Endothelial cell (in vitro differentiated cells): ENCODE results near the gene TUBG1. TPM values are rescaled to one million over a fixed set of nuclear protein-coding genes. Genes with fewer than 3 reads are reported as not detected.

Experiments
- DNase-seq: peaks from one replicate; pipeline ENCODE4 v3.0.0; 2021; ENCODE audit warnings: low spot score
- H3K27ac Mint-ChIP-seq: one replicate; pipeline ENCODE4 v1.8.0; 2021; ENCODE audit warnings: mixed read lengths, inconsistent platforms; ENCODE audit not compliant: unreplicated experiment
- H3K27me3 Mint-ChIP-seq: one replicate; pipeline ENCODE4 v1.8.0; 2021; ENCODE audit warnings: mild to moderate bottlenecking, moderate library complexity, mixed read lengths, inconsistent platforms; ENCODE audit not compliant: unreplicated experiment
- H3K36me3 Mint-ChIP-seq: one replicate; pipeline ENCODE4 v1.8.0; 2021; ENCODE audit warnings: mild to moderate bottlenecking, low read depth, mixed read lengths, inconsistent platforms; ENCODE audit not compliant: unreplicated experiment
- H3K4me1 Mint-ChIP-seq: one replicate; pipeline ENCODE4 v1.8.0; 2021; ENCODE audit warnings: mild to moderate bottlenecking, mixed read lengths, inconsistent platforms; ENCODE audit not compliant: unreplicated experiment
- H3K4me3 Mint-ChIP-seq: one replicate; pipeline ENCODE4 v1.8.0; 2021; ENCODE audit warnings: mild to moderate bottlenecking, mixed read lengths, inconsistent platforms; ENCODE audit not compliant: unreplicated experiment
- H3K9me3 Mint-ChIP-seq: one replicate; pipeline ENCODE4 v1.8.0; 2021; ENCODE audit warnings: mixed read lengths, inconsistent platforms; ENCODE audit not compliant: unreplicated experiment
- total RNA-seq: library from RNA; stranded (reverse); fragmentation: NEBNext Ultra II Directional; extraction: Animal tissue kit (Norgen Biotek cat#: 25700); gene quantifications from one replicate; pipeline ENCODE4 v1.2.1, GENCODE V29; 2021; ENCODE audit not compliant: unreplicated experiment
- TF ChIP-seq, protein P1 (sequence below): fragments of 200-600 bp; sonication (generic); IDR thresholded peaks from one replicate; pipeline ENCODE4 v1.5.0; 2021; ENCODE audit warnings: antibody characterized with exemption; ENCODE audit not compliant: unreplicated experiment

Gene TUBG1
- total RNA-seq, 1 donor from 2014 or later, result 54.5 TPM

GRCh38 chr17:42573095-42573494 lies 36.4 kb upstream of the TUBG1 start:
- Mint-ChIP-seq H3K27me3 (peaks cover 10% of the 10 kb centered on the region), H3K36me3 (peaks cover 54% of the 10 kb centered on the region), H3K9me3 (no peaks in the 10 kb centered on the region), H3K4me1 (peaks cover 32% of the 10 kb centered on the region), H3K4me3 (peak overlapping the region; percentile 24), H3K27ac (no peak overlapping the region)
- DNase-seq, result no peak
- TF ChIP-seq, protein P1, sequence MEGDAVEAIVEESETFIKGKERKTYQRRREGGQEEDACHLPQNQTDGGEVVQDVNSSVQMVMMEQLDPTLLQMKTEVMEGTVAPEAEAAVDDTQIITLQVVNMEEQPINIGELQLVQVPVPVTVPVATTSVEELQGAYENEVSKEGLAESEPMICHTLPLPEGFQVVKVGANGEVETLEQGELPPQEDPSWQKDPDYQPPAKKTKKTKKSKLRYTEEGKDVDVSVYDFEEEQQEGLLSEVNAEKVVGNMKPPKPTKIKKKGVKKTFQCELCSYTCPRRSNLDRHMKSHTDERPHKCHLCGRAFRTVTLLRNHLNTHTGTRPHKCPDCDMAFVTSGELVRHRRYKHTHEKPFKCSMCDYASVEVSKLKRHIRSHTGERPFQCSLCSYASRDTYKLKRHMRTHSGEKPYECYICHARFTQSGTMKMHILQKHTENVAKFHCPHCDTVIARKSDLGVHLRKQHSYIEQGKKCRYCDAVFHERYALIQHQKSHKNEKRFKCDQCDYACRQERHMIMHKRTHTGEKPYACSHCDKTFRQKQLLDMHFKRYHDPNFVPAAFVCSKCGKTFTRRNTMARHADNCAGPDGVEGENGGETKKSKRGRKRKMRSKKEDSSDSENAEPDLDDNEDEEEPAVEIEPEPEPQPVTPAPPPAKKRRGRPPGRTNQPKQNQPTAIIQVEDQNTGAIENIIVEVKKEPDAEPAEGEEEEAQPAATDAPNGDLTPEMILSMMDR, result no peak

DNA sequence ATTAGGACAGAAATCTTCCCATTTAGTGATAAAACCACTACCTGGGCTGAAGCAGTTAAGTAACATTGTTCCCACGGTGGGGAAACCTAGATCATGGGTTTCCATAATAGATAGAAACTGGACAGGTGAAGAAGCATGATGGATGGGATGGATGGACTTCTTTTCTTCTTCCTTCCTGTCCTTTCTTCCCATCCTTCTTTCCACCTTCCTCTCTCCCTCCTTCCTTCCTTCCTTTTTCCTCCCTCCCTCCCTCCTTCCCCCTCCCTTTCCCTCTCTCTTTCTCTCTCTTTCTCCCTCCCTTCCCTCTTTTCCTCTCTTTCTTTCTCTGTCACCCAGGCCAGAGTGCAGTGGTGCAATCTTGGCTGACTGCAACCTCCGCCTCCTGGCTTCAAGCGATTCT lies 35.0 kb upstream of the TUBG1 start:
- Mint-ChIP-seq H3K9me3 (no peaks in the 10 kb centered on the region), H3K4me3 (no peak overlapping the region), H3K36me3 (peaks cover 45% of the 10 kb centered on the region), H3K4me1 (peaks cover 28% of the 10 kb centered on the region), H3K27me3 (peaks cover 12% of the 10 kb centered on the region), H3K27ac (no peak overlapping the region)
- no peak for DNase-seq
- TF ChIP-seq, protein P1, result no peak

GRCh38 chr17:42577140-42577531 lies 32.3 kb upstream of the TUBG1 start:
- peaks cover 12% of the 10 kb centered on the region for H3K27me3 Mint-ChIP-seq
- peaks cover 28% of the 10 kb centered on the region for H3K36me3 Mint-ChIP-seq
- H3K27ac Mint-ChIP-seq, result peak overlapping the region; percentile 62
- H3K4me1 Mint-ChIP-seq, result peaks cover 31% of the 10 kb centered on the region
- H3K4me3 Mint-ChIP-seq, result peak overlapping the region; percentile 98
- TF ChIP-seq, protein P1, result no peak
- H3K9me3 Mint-ChIP-seq, result no peaks in the 10 kb centered on the region
- DNase-seq, result no peak

DNA sequence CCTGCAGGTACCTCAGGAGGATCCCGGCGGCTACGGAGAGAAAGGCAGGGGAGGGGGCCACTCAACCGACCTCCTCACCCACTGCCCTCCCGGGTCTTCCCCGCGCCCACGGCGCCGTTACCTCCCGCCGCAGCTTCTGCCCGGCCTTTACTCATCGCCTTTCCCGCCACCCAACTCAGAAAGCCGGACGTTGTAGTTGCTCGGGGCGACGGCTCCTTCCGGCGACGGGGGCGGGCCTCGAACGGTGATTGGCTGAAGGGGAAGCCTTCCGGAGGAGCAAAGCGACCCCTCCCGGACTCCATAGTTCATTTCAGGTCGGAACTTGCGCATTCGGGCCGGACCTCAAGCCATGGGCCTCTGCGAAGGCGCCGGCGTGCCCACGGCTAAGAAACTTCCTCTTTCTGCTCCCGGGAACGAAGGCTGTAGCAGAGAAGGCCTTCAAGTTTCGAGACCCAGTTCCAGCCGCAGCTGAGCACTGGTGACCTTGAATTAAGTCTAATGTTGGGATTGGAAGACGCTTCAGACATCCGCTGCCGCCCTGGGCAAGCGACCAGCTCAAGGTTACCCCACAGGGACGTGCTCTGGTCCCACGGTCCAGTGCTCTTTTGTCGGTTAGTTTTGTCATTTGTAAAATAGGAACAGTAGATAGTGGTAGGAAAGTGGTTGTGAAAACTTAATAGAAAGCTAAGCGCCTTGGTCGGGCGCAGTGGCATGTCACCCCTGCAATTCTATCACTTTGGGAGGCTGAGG lies 31.8 kb upstream of the TUBG1 start, which contains the start of gene PSMC3IP:
Gene PSMC3IP, minus strand, starts transcription at position 198 of the 750 bp plus-strand sequence. Its CDS starts 43 bp downstream, at position 155.
- Mint-ChIP-seq H3K27me3 (peaks cover 12% of the 10 kb centered on the region), H3K36me3 (peaks cover 29% of the 10 kb centered on the region), H3K4me1 (peaks cover 30% of the 10 kb centered on the region), H3K4me3 (peak within 1 kb of the TSS; percentile 98), H3K27ac (peak within 1 kb of the TSS; percentile 93), H3K9me3 (no peaks in the 10 kb centered on the region)
- DNase-seq, result peak; percentile 95
- TF ChIP-seq, protein P1, result peak; percentile 4

DNA sequence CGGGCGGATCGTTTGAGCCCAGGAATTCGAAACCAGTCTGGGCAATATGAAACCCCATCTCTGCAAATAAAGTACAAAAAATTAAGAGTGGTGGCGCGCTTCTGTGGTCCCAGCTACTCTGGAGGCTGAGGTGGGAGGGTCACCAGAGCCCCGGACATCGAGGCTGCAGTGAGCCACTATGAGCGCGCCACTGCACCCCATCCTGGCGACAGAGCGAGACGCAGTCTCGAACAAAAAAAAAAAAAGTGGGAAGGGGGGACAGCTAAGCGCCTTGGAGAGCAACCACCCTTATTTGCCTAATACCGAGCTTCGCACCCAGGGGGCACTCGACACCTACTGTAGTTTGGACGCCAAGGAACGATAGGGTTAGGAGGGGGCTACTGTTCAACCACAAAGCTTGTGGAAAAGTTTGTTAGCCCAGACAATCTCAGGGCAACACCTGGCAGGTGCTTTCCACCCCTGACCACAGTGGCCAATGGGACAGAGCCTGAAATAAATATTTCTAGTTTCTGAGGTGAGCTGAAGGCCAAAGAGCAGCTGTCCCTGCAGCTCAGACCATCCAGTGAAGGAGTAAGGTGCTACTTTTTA lies 31.1 kb upstream of the TUBG1 start:
- Mint-ChIP-seq H3K4me1 (peaks cover 24% of the 10 kb centered on the region), H3K36me3 (peaks cover 32% of the 10 kb centered on the region), H3K27me3 (peaks cover 12% of the 10 kb centered on the region), H3K9me3 (no peaks in the 10 kb centered on the region), H3K27ac (peak overlapping the region; percentile 57), H3K4me3 (peak overlapping the region; percentile 98)
- TF ChIP-seq, protein P1, result peak; percentile 52
- peak; percentile 81 for DNase-seq
